GM18951 (cell line): Measurements from ENCODE around the gene CRYAB.

Experiments used
- POLR2A ChIP-seq: IDR thresholded peaks from 4 replicates; pipeline ENCODE4 v1.6.1; 2011; ENCODE audit warnings: mild to moderate bottlenecking; ENCODE audit not compliant: insufficient read length, insufficient read depth; ENCODE audit errors: extremely low read depth
- in situ Hi-C: fragments of 300-500 bp; cut with MboI; formaldehyde crosslinking; loops from one replicate; pipeline ENCODE4 v1.12.0; 2022; ENCODE audit warnings: low sequenced_read_pairs, mixed read lengths, inconsistent platforms; ENCODE audit not compliant: unreplicated experiment

CRYAB gene

GRCh38 chr11:111911563-111912401, at the start of gene CRYAB:
Gene CRYAB (minus strand): TSS chr11:111911770. CDS start chr11:111911724, 46 bp downstream.
- in situ Hi-C loops = no loop called here
- no peak for TF ChIP-seq POLR2A

GRCh38 chr11:111960916-111961315, 49.3 kb upstream of the CRYAB start:
- in situ Hi-C loops = no loop called here
- no peak for TF ChIP-seq POLR2A

GRCh38 chr11:111957663-111958444, 46.3 kb upstream of the CRYAB start:
- in situ Hi-C loops = no loop called here
- TF ChIP-seq POLR2A = no peak

GRCh38 chr11:111954154-111954553, 42.6 kb upstream of the CRYAB start:
- in situ Hi-C loops = no loop called here
- TF ChIP-seq POLR2A = no peak

GRCh38 chr11:111951565-111951964, 40.0 kb upstream of the CRYAB start:
- in situ Hi-C loops = no loop called here
- TF ChIP-seq POLR2A = no peak

- TF ChIP-seq POLR2A = no peak
- in situ Hi-C loops = no loop called here
Observed at GRCh38 chr11:111949519-111950426, 38.2 kb upstream of the CRYAB start.

- in situ Hi-C loops = no loop called here
- no peak for TF ChIP-seq POLR2A
Observed at GRCh38 chr11:111947143-111947542, 35.6 kb upstream of the CRYAB start.

- TF ChIP-seq POLR2A = no peak
- in situ Hi-C loops = no loop called here
Observed at GRCh38 chr11:111946499-111946898, 34.9 kb upstream of the CRYAB start.

GRCh38 chr11:111945198-111945597, 33.6 kb upstream of the CRYAB start:
- TF ChIP-seq POLR2A = no peak
- in situ Hi-C loops = no loop called here

- in situ Hi-C loops = no loop called here
- no peak for TF ChIP-seq POLR2A
Observed at GRCh38 chr11:111944651-111945051, 33.1 kb upstream of the CRYAB start.

- in situ Hi-C loops = no loop called here
- no peak for TF ChIP-seq POLR2A
Observed at GRCh38 chr11:111944139-111944538, 32.6 kb upstream of the CRYAB start.

GRCh38 chr11:111942829-111943228, 31.3 kb upstream of the CRYAB start:
- in situ Hi-C loops = no loop called here
- TF ChIP-seq POLR2A = no peak

- no peak for TF ChIP-seq POLR2A
- in situ Hi-C loops = no loop called here
Observed at GRCh38 chr11:111941963-111942362, 30.4 kb upstream of the CRYAB start.
